Glutamatergic neuron (in vitro differentiated cells): ENCODE measurements around the gene WHAMM. TPM values are rescaled to one million over a fixed set of nuclear protein-coding genes. Genes with fewer than 3 reads are reported as not detected.

ENCODE experiments used
- DNase-seq: peaks from one replicate; pipeline ENCODE4 v3.0.0; 2022
- H3K27ac Mint-ChIP-seq: one replicate; pipeline ENCODE4 v1.8.0; 2020; ENCODE audit warnings: mild to moderate bottlenecking, mixed read lengths, inconsistent platforms; ENCODE audit not compliant: unreplicated experiment
- H3K27me3 Mint-ChIP-seq: one replicate; pipeline ENCODE4 v1.8.0; 2020; ENCODE audit warnings: mild to moderate bottlenecking, moderate library complexity, mixed read lengths, inconsistent platforms; ENCODE audit not compliant: unreplicated experiment
- H3K36me3 Mint-ChIP-seq: one replicate; pipeline ENCODE4 v1.8.0; 2020; ENCODE audit warnings: mild to moderate bottlenecking, mixed read lengths, inconsistent platforms; ENCODE audit not compliant: unreplicated experiment
- H3K4me1 Mint-ChIP-seq: one replicate; pipeline ENCODE4 v1.8.0; 2020; ENCODE audit warnings: mild to moderate bottlenecking, low read depth, mixed read lengths, inconsistent platforms; ENCODE audit not compliant: unreplicated experiment
- H3K4me3 Mint-ChIP-seq: one replicate; pipeline ENCODE4 v1.8.0; 2020; ENCODE audit warnings: mild to moderate bottlenecking, mixed read lengths, inconsistent platforms; ENCODE audit not compliant: unreplicated experiment
- H3K9me3 Mint-ChIP-seq: one replicate; pipeline ENCODE4 v1.8.0; 2020; ENCODE audit warnings: mild to moderate bottlenecking, moderate library complexity, mixed read lengths, inconsistent platforms; ENCODE audit not compliant: unreplicated experiment
- total RNA-seq: library from RNA; stranded (reverse); fragmentation: NEBNext Ultra II Directional; extraction: Animal tissue kit (Norgen Biotek cat#: 25700); gene quantifications from one replicate; pipeline ENCODE4 v1.2.1, GENCODE V29; 2021; ENCODE audit not compliant: unreplicated experiment
- TF ChIP-seq, protein P1 (sequence below): fragments of 200-600 bp; sonication (generic); IDR thresholded peaks from one replicate; pipeline ENCODE4 v1.5.0; 2021; ENCODE audit not compliant: partially characterized antibody, unreplicated experiment

WHAMM gene
- total RNA-seq, 1 donor from 2014 or later, result 4.2 TPM

DNA sequence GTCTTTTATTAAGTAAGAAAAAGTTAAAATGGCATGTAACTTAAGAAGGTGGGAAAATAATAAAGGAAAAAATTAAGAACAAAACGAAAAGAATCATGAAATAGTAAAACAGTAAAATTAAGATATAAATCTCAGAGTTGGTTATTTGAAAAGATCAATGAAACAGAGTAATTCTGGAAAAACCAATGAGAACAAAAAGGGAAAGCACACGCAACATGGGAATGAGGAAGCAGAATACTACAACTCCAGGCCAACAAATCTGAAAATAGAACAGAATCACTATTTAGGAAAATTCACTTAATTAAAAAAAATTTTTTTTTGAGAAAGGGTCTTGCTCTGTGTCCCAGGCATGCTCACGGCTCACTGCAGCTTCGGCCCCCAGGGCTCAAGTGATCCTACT lies 30.7 kb downstream of the WHAMM start:
- H3K27ac Mint-ChIP-seq, result no peak overlapping the region
- peaks cover 10% of the 10 kb centered on the region for H3K36me3 Mint-ChIP-seq
- H3K9me3 Mint-ChIP-seq, result peaks cover 2% of the 10 kb centered on the region
- DNase-seq, result no peak
- TF ChIP-seq, protein P1, sequence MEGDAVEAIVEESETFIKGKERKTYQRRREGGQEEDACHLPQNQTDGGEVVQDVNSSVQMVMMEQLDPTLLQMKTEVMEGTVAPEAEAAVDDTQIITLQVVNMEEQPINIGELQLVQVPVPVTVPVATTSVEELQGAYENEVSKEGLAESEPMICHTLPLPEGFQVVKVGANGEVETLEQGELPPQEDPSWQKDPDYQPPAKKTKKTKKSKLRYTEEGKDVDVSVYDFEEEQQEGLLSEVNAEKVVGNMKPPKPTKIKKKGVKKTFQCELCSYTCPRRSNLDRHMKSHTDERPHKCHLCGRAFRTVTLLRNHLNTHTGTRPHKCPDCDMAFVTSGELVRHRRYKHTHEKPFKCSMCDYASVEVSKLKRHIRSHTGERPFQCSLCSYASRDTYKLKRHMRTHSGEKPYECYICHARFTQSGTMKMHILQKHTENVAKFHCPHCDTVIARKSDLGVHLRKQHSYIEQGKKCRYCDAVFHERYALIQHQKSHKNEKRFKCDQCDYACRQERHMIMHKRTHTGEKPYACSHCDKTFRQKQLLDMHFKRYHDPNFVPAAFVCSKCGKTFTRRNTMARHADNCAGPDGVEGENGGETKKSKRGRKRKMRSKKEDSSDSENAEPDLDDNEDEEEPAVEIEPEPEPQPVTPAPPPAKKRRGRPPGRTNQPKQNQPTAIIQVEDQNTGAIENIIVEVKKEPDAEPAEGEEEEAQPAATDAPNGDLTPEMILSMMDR, result no peak
- no peak overlapping the region for H3K4me3 Mint-ChIP-seq
- H3K4me1 Mint-ChIP-seq, result no peaks in the 10 kb centered on the region
- no peaks in the 10 kb centered on the region for H3K27me3 Mint-ChIP-seq

DNA sequence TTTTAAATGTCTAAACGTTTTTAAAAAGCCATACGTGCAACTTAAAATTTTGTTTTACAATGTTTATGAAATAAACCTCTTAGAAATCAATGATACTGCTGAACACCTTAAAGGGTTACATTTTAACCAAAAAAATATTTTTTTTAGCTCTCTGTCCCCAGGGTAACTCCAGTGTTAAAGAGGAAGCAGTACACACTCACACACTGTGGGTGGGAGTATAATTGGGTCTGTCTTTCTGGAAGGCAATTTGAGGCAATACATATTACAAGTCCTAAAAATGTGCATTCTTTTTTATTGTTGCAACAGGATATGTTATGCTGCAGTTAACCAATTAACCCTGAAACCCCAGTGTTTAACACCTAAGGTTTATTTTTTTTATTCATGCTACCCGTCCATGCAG lies 34.1 kb downstream of the WHAMM start:
- Mint-ChIP-seq H3K4me3 (no peak overlapping the region), H3K4me1 (no peaks in the 10 kb centered on the region), H3K36me3 (peaks cover 3% of the 10 kb centered on the region), H3K9me3 (peaks cover 2% of the 10 kb centered on the region), H3K27ac (no peak overlapping the region), H3K27me3 (peaks cover 2% of the 10 kb centered on the region)
- DNase-seq, result no peak
- TF ChIP-seq, protein P1, result no peak

DNA sequence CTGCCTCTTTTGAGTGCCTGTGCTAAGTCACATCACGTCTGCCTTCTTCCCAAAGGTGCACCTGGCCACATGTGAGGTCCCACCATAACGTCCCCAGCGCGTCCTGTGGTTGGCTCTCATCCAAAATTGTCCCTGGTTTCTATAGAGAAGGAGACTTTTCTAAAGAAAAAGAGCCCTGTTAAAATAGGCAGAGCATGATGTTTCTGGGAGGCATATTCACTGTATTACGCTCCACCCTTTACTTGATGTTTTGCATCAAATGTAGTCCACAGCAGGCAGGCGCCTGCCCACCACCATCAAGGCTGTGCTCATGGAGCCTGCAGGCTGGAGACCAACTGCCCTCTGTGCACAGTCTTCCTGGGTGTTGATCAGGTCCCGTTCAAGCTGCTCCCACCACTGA lies 36.3 kb downstream of the WHAMM start:
- Mint-ChIP-seq H3K4me1 (peaks cover 17% of the 10 kb centered on the region), H3K4me3 (no peak overlapping the region), H3K36me3 (peaks cover 3% of the 10 kb centered on the region), H3K27ac (no peak overlapping the region), H3K9me3 (peaks cover 12% of the 10 kb centered on the region), H3K27me3 (peaks cover 8% of the 10 kb centered on the region)
- no peak for DNase-seq
- TF ChIP-seq, protein P1, result no peak

DNA sequence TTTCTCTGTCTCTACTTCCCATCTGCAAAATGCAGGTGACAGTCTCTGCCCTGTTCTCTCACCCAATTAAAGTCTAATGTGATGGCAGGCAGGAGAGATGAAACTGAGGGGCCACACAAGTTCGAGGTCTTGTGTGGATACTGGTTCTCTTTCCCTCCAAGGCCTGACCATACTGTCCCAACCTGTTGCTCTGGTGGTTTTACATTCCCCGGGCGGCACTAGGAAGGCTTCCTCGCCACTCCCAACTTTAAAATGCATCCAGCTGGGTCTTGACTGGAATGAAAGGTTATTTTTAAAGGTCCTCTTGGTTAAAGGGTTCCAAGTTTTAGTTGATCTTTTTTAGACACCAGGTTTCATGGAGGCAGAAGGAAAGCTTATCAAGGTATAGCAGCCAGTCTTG lies 37.2 kb downstream of the WHAMM start:
- peaks cover 25% of the 10 kb centered on the region for H3K4me1 Mint-ChIP-seq

DNA sequence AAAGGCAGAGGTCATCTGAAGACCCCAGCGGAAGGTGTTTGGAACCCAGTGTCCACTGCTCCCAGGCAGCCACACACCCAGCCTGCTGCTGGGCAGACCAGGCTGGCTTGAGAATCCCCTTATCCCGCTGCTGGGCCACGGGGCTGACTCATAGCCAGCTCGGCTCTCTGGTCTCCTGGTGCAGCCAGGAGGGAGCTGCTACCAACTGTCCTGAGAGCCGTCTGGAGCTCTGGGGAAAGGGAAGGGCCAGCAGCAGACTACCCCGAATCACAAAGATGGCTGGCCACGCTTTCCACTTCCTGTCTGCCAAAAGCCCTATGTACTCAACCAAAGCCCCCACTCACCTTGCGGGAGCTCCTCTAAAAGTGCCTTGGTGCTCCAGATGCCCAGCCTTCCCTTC lies 38.3 kb downstream of the WHAMM start:
- Mint-ChIP-seq H3K4me1 (peaks cover 25% of the 10 kb centered on the region), H3K27ac (no peak overlapping the region), H3K27me3 (peaks cover 10% of the 10 kb centered on the region), H3K36me3 (peaks cover 3% of the 10 kb centered on the region), H3K4me3 (no peak overlapping the region), H3K9me3 (peaks cover 15% of the 10 kb centered on the region)
- TF ChIP-seq, protein P1, result no peak
- no peak for DNase-seq

More for the DNA sequence above, 37.2 kb downstream of the WHAMM start:
- H3K27me3 Mint-ChIP-seq, result peaks cover 10% of the 10 kb centered on the region
- TF ChIP-seq, protein P1, result no peak
- peaks cover 15% of the 10 kb centered on the region for H3K9me3 Mint-ChIP-seq
- H3K4me3 Mint-ChIP-seq, result no peak overlapping the region
- H3K36me3 Mint-ChIP-seq, result peaks cover 3% of the 10 kb centered on the region
- DNase-seq, result no peak
- H3K27ac Mint-ChIP-seq, result no peak overlapping the region
